GM19372 (cell line): Measurements from ENCODE around the gene CLIC4.
"Not testable (repeated sequence)": the region's sequence is repeated elsewhere in the genome, so short reads cannot be mapped to it uniquely, and the experiment has no call there.

Source experiments
- ATAC-seq: cut with Tn5 transposase; IDR thresholded peaks from one replicate; pipeline ENCODE4 v1.9.1; 2021; ENCODE audit warnings: mild to moderate bottlenecking, low read depth, moderate library complexity; ENCODE audit not compliant: unreplicated experiment

The CLIC4 gene

DNA sequence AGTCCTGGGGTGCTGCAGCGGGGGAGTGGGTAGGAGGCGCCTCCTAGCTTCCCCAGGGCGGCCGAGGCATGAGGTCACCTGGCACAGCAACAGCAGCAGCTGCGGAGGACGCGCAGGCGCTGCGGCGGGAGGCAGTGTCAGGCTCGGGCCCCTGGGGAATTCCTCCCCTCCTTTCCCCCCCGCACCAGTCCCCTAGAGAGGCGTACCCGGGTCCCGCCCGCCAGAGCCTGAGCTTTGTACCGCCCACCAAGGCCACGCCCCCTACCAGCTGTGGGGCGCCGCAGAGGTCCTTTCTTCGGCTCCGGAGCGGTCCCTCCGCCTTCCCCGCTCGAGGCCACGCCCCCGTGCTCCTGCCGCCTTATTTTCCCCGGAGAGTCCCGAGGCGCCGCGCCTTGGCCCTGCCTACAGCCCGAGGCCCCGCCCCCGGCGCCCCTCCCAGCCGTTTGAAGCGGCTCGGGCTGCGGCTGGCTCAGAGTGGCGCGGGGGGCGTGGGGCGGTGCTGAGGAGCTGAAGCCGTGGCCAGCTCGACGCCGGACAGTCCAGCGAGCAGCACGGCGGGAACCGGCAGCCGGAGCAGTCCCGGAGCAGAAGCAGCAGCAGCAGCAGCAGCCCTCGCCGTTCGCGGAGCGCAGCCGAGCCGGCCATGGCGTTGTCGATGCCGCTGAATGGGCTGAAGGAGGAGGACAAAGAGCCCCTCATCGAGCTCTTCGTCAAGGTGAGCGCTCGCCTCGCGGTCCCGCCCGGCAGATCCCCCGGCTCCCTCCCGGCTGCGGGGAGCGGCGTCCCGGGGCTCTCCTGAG lies at the start of gene CLIC4:
Gene CLIC4 (plus strand): TSS at position 537 of the 800 bp plus-strand sequence. CDS start 107 bp downstream, at position 644.
- peak; percentile 76 for ATAC-seq

DNA sequence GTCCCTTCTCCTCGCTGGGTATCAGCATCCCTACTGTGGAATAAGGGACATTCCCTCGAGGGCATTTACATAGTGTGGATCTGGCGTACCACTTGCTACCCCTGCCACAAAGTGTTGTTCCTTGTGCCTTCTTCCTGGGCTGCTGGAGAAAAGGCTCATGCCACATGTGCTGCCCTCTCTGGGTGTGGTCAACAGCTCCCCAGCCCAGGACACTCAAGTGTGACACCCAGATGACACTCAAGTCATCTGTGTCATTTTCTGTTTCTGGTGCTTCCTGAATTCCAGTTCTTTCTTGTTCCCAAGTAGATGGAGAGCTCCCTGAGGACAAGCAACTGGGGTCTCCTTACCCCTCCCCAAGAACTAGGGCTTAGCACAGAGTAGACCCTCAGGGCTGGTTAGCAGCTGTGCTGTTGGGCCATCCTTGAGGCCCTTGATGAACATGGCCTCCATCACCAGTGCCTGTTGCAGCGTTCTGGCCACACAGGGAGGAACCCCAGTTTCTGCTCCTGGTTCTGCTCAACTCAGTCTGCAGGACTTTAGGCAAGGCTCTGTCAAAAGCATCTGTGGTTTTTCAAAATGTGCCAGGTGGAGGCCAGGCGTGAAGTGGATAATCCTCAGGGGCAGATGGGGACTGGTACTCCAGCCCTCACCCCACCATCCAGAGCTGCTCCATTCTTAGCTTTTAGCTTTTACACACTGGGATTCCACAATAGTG lies 49.0 kb upstream of the CLIC4 start:
- no peak for ATAC-seq

GRCh38 chr1:24696756-24697330 lies 48.4 kb upstream of the CLIC4 start:
- no peak for ATAC-seq

DNA sequence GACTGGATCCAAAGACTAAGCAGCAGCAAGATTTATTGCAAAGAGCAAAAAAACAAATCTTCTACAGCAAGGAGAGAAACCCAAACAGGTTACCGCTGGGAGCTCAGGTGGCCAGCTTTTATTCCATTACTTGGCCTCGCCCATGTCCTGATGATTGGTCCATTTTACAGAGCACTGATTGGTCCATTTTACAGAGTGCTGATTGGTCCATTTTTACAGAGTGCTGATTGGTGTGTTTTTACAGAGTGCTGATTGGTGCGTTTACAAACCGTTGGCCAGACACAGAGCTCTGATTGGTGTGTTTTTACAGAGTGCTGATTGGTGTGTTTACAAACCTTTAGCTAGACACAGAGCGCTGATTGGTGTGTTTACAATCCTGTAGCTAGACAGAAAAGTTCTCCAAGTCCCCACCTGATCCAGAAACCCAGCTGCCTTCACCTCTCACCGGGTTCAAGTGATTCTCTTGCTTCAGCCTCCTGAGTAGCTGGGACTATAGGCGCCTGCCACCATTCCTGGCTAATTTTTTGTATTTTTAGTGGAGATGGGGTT lies 47.7 kb upstream of the CLIC4 start:
- not testable (repeated sequence) for ATAC-seq

GRCh38 chr1:24698326-24698725 lies 46.9 kb upstream of the CLIC4 start:
- ATAC-seq: not testable (repeated sequence)

- ATAC-seq: no peak
Measured at GRCh38 chr1:24699628-24700027, 45.6 kb upstream of the CLIC4 start.

- no peak for ATAC-seq
Measured at GRCh38 chr1:24702511-24703293, 42.5 kb upstream of the CLIC4 start.

DNA sequence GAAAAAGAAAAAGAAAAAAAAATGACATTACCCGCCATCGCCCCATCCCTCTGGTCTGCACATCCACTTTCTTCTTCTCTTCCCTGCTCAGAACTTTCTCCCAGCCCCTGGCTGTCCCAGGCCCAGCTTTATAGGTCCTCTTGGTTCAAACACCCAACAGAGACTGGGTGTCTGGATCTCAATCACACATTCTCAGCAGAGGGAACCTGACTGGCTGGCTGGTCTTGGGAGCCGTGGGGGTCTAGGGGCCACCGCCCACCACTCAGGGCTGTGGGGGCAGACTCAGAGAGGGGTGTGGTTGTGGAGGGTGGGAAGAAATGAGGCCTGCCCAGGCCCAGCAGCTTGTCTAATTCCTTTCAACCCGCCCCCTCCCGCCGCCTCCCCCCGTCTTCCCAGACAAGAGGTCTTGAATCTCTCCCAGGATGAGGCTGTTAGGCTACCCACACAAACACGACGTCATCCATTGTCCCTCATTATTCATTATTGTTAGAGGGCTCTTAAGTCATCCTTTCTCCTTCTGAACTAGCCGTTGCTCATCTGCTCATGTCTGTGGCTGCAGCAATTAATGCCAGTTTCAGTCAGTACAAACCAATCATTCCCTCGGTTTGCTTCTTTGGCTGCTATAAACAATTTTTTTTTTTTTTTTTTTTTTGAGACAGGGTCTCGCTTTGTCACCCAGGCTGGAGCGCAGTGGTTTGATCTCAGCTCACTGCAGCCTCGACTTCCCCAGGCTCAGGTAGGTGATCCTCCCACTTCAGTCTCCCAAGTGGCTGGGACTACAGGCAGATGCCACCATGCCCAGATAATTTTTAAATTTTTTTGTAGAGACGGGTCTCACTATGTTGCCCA lies 40.6 kb upstream of the CLIC4 start:
- no peak for ATAC-seq

- ATAC-seq: no peak
Measured at GRCh38 chr1:24705260-24706073, 39.8 kb upstream of the CLIC4 start.

GRCh38 chr1:24706074-24706389 lies 39.2 kb upstream of the CLIC4 start:
- ATAC-seq: not testable (repeated sequence)

DNA sequence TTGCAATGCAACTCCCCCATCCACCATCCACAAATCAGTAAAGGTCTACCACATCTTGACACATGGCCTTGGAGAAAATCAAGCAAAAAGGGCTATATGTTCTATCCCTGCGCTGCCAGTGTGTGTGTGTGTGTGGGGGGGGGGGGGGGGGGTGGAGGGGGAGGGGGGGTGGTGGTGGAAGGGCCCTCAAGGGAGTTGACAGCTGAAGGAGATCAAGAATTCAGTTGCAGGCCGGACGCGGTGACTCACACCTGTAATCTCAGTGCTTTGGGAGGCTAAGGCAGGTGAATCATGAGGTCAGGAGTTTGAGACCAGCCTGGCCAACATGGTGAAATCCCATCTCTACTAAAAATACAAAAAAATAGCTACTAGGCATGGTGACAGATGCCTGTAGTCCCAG lies 37.6 kb upstream of the CLIC4 start:
- no peak for ATAC-seq

DNA sequence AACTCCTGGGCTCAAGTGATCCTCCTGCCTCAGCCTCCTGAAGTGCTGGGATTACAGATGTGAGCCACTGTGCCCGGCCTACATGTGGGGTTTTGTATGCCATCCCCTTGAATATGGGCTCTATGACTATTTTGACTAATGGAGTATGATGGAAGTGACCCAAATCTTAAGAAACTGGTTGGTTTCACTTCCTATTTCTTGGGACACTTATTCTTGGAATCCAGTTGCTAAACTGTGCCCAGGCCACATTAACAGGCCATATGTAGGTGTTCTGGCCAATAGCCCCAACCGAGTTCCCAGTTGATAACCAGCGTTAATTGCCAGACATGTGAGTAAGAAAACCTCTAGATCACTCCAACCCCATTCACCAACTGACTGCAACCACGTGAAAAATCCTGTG lies 36.3 kb upstream of the CLIC4 start:
- ATAC-seq: no peak

- ATAC-seq: no peak
Measured at GRCh38 chr1:24709791-24710441, 35.3 kb upstream of the CLIC4 start.

GRCh38 chr1:24711329-24711728 lies 33.9 kb upstream of the CLIC4 start:
- no peak for ATAC-seq

- ATAC-seq: no peak
Measured at GRCh38 chr1:24713176-24713575, 32.1 kb upstream of the CLIC4 start.

DNA sequence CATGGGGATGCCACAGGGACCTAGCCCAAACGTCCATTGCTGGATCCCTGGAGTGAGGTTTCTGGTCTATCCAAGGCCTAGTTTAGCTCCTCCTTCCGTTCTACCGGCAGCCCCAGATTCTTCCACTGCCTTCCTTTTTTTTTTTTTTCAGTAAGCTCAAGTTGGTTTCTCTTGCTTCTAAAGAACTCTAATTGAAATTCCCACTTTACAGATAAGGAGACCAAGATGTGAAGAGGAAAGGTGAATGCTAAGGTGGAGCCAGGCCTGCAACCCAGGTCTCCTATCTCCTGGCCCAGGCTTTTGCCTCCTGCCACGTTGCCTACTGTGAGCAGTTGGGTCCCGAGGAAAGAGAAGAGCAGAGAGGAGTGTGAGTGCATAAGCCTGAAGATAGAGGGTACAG lies 31.5 kb upstream of the CLIC4 start:
- no peak for ATAC-seq

- no peak for ATAC-seq
Measured at GRCh38 chr1:24714859-24715520, 30.3 kb upstream of the CLIC4 start.

- ATAC-seq: no peak
Measured at GRCh38 chr1:24715658-24716057, 29.6 kb upstream of the CLIC4 start.
